Fibroblast of skin of left quadriceps (primary cell): ENCODE measurements around the gene SCARB1.

Source experiments
- DNase-seq, 2 experiments: peaks; one replicate each; pipeline ENCODE4 v3.0.0-alpha.2; 2013; ENCODE audit warnings: low read depth in 2 of 2

Gene SCARB1

DNA sequence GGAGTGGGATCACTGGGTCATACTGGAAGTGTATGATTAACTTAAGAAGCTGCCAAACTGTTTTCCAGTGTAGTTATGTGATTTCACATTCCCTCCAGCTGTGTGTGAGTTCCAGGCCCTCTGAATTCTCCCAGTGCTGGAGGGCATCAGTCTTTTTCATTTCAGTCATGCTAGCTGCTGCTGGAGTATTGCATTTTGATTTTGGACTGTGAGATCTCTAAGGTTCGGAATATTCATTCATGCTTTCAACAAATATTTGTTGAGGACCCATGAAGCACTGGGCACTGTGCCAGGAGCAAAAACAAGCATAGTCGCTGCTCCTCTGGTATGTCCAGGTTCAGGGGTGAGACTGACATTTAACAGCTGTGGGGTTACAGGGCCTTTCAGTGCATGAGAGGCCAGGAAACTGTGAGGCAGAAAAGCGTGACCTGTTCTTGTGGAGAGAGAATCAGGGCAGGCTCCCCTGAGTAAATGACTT is 133.2 kb downstream of the SCARB1 start:
- DNase-seq: no peak

- no peak for DNase-seq
Measured at GRCh38 chr12:124727922-124728321, 135.7 kb downstream of the SCARB1 start.

GRCh38 chr12:124727264-124727800 is 136.3 kb downstream of the SCARB1 start:
- DNase-seq: no peak
